HCT116 (cell line): ENCODE results near the gene ZCCHC2.

ENCODE experiments used
- ATF3 ChIP-seq: IDR thresholded peaks from 2 replicates; pipeline ENCODE4 v1.6.1; 2012
- CEBPB ChIP-seq: IDR thresholded peaks from 2 replicates; pipeline ENCODE4 v1.6.1; 2012; ENCODE audit warnings: low read depth
- CTCF ChIP-seq, 3 experiments: fragments of 200-600 bp in 1 of 3; sonication (generic) in 1 of 3; IDR thresholded peaks in 2 of 3; conservative IDR thresholded peaks in 1 of 3; 2 replicates each; pipeline ENCODE4 v1.5.1; 2012 to 2017; ENCODE audit warnings: low read depth in 2 of 3, low read length in 2 of 3, antibody characterized with exemption in 1 of 3, borderline replicate concordance in 1 of 3, control low read depth in 1 of 3, mild to moderate bottlenecking in 1 of 3, mixed read lengths in 1 of 3, mixed run types in 1 of 3, moderate library complexity in 1 of 3; ENCODE audit not compliant: insufficient read depth in 1 of 3
- EGR1 ChIP-seq: IDR thresholded peaks from 2 replicates; pipeline ENCODE4 v1.6.1; 2012; ENCODE audit warnings: low read depth
- EZH2 ChIP-seq: fragments of 200-600 bp; sonication (generic); IDR thresholded peaks from 2 replicates; pipeline ENCODE4 v1.6.1; 2017; ENCODE audit warnings: antibody characterized with exemption, mixed run types
- MAX ChIP-seq: IDR thresholded peaks from 2 replicates; pipeline ENCODE4 v1.6.1; 2012
- POLR2A ChIP-seq: IDR thresholded peaks from 2 replicates; pipeline ENCODE4 v1.7.0; 2011; ENCODE audit warnings: borderline replicate concordance; ENCODE audit not compliant: insufficient read depth, insufficient read length; ENCODE audit errors: extremely low read depth
- RAD21 ChIP-seq: IDR thresholded peaks from 2 replicates; pipeline ENCODE4 v1.6.1; 2012; ENCODE audit warnings: low read depth, mild to moderate bottlenecking
- SIN3A ChIP-seq: IDR thresholded peaks from 2 replicates; pipeline ENCODE4 v1.6.1; 2012; ENCODE audit warnings: low read depth
- SRF ChIP-seq: IDR thresholded peaks from 2 replicates; pipeline ENCODE4 v1.6.1; 2012; ENCODE audit warnings: low read depth

GRCh38 chr18:62486290-62486964, 36.4 kb upstream of the ZCCHC2 start:
- no peak; the same call in 1 of the 2 replicates for TF ChIP-seq RAD21
- TF ChIP-seq CTCF (IDR thresholded peaks at IDR 0.05 in 2 of 3, conservative IDR thresholded peaks at IDR 0.05 in 1 of 3; ENCODE audit: borderline replicate concordance in 1 of 3, insufficient read depth in 1 of 3, low read depth in 2 of 3, low read length in 2 of 3) = no peak
- peak; percentile 66; the same call in 1 of the 2 replicates for TF ChIP-seq SIN3A
- no peak for TF ChIP-seq EZH2
- no peak for TF ChIP-seq EGR1
- TF ChIP-seq ATF3 = no peak
- no peak; the same call in 1 of the 2 replicates for TF ChIP-seq SRF
- no peak for TF ChIP-seq POLR2A
- no peak for TF ChIP-seq CEBPB
- peak; percentile 80 for TF ChIP-seq MAX
